GM19043 (cell line): Measurements from ENCODE around the gene C8G.

ENCODE experiments used
- ATAC-seq: cut with Tn5 transposase; IDR thresholded peaks from one replicate; pipeline ENCODE4 v1.9.1; 2021; ENCODE audit warnings: low read depth; ENCODE audit not compliant: unreplicated experiment

C8G gene

DNA sequence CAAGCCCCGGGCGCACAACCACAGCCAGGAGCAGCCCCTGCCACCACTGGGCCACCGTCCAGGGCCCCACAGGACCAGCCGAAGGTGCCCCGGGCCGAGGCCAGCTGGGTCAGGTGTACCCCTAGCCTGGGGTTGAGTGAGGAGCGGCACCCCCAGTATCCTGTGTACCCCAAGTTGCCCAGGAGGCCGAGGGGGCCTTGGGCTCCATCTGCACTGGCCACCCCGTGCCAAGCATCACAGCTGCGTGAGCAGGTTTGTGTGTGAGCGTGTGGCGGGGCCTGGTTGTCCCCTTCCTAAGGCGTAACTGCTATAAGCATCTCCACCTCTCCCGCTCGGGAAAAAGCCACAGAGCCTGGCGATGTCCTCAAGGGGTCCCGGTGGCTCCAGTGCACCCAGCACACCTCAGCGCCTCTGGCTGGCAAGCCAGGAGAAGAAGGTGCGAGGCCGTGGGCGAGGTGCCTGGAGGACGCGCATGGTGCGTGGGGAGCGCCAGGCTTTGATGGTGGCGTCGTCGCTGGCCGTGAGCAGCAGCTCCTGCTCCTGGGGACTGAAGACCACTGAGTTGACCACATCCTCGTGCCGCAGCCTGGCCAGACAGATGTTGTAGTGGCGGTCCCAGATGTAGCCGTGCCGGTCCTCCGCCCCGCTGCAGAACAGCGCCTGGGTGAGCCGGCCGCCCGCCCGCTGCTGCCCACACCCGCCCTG, 4.4 kb upstream of the C8G start:
- no peak for ATAC-seq

DNA sequence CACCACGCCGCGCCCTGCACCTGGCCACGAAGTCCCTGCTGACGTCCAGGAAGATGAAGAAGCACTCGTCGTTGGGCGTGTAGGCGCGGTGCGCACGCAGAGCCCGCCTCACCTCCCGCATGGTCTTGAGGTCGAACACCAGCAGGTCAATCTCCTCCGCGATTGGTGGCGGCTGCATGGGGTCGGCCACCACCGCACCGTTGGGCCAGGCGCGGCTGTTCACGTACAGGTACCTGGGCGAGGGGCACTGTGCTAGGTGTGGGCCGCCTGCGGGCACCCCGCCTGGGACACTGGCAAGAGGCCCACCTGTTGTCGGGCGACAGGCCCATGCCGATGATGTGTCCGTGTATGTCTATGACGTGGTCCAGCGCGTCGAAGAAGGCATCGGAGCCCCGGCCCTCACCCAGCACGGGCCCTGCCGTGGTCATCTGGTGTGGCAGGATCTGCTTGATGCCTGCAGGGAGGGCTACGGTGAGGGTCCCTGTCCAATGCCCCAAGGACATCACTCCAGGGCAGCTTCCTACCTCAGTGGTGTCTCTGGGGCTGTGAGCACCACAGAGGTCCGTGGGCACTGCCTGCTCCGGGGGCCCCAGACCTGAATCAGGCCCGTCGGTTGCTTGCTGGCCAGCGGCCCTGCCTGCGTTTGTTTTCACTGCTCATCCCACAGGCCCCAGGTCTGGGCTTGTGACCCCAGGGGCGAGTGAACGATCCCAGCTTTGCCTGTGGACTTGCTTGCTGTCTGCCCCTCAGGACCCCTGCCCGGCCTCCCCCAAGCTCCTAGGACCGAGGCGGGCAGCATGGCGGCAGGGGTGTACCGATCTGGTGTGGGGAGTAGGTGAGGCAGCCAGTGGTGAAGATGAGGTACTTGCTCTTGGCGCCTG, 3.6 kb upstream of the C8G start:
- ATAC-seq = no peak

DNA sequence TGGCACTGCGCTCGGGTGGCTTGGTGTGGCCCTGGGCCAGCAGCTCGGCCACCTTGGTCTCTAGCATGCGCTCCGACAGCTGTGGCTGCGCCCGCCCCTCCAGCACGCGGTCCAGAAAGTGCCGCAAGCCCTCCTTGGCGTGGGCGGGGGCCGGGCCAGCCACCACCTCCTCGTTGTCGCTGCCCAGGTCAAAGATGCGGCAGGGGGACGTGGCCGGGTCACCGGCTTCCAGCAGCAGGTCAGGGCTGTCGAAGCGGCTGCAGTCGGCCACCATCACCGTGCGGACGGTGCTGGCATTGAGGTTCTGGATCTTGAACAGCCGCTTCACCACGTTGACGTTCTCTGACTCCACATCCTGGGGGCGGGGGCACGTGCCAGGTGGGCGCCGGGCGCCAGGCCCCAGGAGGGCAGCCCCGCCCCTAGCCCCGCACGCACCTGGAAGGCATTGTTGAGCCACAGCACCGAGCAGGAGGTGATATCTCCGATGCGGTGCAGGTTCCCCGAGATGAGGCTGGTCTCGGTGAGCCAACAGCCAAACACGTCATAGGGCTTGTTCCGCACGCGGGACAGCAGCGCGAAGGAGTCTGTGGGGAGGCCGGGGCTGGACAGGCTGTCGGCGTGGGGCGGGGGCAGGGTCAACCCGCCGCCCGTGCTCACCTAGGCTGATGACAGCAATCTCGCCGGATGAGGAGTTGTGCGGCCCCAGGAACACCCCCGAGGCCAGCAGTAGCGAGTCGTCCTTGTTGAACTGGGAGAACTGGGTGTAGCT, 2.7 kb upstream of the C8G start:
- no peak for ATAC-seq

DNA sequence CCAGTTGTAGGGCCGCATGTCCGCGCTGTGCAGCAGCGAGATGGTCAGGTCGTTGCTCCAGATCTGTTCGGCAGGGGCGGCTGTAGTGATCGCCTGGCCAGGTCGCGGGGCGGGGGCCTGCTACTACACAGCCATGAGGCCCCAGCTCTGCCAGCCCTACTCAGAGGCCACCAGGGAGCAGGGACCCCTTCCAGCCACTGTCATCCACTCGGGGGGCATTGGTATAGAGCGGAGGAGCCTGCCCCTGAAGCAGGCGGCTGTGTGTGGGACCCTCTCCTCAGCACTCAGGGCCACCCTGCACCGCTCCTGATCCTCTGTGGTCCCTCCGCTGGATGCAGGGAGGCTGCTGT, 2.2 kb upstream of the C8G start:
- no peak for ATAC-seq

DNA sequence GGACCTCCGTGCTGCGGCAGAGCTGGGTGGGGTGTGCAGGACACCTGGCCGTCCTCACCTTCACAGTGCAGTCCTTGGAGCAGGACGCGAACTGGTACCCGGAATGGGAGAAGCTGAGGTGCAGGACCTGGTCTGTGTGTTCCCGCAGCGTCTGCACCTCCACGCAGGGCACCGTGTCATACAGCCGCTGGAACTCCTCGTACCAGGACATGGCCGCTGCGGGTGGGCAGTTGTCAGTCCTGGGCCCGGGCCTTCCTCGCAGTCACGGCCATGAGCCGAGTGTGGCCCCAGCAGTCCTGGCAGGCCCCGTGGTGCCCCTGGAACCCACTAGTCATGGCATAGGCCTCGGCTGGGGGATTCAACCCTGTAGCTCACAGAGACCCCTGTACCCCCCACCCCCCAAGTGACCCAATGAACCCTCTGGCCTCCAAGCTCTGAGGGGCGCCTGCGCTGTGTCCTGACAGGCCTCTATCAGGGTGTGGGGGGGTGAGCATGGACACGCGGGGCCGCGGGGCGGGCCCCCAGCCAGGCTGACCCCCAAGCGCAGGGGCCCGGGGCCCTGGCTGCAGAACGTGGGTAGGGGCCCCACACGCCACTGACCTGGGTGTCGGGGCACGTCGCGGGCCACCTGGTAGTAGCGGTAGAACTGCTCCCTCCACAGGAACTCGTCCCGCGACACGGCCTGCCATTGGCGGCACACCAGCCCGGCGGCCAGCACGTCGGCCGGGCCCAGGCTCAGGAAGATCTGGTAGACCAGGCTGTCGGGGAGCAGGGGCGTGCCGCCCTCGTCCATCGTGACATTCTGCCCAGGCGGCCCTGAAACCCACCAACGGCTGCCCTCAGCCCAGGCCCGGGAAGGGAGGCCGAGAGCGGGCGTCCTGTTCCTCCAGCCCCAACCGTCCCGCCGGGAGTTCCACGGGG, 1.5 kb upstream of the C8G start:
- no peak for ATAC-seq

DNA sequence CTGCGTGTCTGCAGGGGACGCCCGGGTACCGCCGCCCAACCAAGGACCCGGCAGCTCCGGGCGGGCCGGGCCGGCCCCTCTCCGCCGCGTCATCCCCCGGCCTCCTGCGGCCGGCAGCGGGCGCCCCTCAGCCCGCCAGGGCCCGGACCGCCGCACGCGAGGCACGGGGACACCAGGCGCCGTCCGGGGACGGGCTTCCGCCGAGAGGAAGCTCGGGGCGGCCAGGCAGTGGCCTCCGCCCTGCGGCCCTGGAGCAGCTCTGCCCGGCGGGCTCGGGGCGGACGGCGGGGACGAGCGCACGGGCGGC, 878 bp upstream of the C8G start:
- ATAC-seq = peak; percentile 40

DNA sequence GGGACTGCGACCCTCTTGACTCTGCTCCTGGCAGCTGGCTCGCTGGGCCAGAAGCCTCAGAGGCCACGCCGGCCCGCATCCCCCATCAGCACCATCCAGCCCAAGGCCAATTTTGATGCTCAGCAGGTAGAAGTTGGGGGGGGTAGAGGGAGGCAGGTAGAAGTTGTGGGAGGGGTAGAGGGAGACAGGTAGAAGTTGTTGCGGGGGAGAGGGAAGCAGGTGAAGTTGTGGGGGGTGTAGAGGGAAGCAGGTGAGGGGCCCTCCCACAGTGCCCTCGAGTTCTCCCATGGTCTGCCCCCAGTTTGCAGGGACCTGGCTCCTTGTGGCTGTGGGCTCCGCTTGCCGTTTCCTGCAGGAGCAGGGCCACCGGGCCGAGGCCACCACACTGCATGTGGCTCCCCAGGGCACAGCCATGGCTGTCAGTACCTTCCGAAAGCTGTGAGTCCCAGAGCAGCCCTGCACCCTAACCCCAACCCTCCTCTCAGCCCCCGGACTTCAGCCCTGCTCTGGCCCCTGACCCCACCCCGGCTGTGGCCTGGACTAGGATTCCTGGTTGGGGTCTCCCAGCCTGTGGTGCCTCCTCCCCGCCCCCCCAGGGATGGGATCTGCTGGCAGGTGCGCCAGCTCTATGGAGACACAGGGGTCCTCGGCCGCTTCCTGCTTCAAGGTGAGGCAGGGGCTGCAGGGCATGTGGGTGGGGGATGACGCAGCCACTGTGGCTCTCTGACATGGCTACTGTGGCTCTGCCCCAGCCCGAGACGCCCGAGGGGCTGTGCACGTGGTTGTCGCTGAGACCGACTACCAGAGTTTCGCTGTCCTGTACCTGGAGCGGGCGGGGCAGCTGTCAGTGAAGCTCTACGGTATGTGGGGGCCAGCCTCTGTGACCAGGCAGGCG, 537 bp downstream of the C8G start:
- no peak for ATAC-seq

DNA sequence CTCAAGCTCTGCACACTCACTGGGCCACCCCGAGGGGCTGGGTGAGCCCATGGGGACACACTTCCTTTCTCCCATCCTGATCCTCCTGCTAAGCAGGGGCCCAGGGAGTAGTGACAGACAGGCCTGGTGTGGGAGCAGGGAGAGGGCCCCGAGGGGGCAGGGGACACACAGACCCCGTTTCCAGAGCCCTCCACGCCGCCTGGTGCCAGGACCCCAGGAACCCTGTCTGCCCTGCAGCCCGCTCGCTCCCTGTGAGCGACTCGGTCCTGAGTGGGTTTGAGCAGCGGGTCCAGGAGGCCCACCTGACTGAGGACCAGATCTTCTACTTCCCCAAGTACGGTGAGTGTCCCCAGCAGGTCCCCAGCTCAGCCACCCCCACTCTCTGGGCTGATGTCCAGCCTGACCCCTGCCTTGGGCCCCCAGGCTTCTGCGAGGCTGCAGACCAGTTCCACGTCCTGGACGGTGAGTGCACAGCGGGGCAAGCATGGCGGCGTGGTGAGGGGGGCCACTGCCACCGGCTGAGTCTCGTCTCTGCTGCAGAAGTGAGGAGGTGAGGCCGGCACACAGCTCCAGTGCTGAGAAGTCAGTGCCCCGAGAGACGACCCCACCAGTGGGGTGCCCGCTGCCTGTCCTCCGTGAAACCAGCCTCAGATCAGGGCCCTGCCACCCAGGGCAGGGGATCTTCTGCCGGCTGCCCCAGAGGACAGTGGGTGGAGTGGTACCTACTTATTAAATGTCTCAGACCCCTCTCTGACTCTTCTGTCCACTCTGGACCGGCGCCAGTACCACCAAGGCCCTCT, 1.4 kb downstream of the C8G start:
- ATAC-seq = no peak

DNA sequence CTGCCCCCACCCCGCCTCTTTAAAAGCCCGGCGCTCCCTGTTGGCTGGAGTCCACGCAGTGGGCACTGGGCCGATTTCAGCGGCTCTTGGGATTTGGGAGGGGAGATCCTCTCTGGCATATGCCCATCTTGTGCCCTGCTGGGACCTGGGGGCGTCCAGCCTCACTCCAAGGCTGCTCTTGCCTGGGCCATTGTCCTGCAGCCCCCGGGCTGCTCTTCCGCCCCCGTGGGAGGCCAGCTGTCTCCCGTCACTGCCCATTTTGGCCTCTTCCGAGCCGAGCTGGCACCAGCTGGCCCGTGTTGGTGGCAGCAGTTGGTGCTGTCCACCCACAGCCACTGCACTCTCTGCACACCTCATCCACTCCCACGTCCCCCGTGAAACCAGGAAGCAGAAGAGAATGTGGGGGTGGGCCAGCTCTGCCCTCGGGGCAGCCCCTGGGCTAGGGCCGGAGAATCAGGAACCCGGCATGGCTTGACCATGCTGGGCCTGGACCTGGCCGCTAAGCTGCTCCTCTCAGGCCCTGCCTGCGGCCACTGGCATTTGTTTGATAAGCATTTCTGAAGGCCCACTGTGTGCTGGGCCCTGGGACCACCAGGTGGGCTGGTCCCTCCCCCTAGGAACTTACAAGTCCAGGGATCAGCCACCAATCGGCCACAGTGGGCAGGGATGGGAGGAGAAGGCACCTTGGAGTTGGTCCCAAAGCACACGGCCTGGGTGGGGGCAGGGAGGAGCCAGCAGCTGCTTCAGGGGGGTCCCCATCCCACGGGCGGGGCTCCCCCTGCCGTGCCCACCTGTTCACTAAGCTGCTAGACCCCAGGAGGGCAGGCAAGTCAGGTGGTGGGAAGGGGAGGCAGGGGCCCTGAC, 2.2 kb downstream of the C8G start:
- no peak for ATAC-seq

DNA sequence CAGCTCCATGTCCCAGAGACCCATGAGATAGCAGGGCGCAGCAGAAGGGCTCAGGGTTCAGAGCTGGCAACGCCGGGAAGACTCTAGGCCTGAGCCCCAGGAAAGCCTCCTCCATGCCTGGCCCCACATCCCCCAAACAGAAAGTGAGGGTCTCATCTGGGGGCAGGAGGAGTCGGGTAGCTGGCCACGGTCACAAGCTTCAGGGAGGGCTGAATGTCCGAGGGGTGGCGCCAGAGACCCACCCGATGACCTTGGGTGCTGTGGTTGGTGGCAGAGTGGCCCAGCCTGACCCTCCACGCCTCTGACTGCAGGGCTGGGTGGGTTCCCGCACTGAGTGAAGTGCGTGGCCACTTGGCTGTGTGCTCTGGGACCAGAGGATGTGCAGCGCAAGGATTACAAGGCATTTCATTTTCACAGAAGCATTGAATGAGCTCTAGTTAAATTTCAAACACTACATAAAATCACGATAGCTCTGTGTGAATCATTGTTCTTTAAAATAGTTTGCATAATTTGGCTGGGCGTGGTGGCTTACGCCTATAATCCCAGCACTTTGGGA, 3.0 kb downstream of the C8G start:
- no peak for ATAC-seq

DNA sequence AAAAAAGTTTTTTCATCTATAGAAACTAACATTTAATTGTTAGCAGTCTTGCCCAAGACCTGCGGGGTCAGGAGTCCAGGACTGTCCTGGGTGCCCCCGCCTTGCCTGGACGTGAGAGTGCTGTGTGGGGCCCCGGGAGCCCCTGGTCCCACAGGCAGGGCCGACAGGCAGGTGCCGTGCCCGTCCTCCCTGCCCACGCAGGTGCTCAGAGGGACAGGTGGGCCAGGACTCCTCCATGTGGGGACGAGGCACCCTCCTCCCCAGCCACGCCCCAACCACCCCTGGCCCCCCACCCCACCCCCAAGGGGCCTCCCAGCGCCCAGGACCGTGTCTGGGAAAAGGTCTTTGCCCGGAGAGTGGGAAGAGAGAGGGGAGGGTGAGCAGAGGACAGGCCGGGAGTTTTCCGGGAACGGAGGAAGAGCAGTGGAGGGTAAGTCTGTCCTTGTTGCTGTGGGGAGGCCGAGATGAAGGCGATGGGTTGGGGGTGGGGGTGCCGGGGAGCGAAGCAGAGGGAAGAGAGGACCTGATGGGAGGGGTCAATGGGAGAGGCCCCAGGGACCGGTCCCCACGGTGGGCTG, 4.3 kb downstream of the C8G start:
- no peak for ATAC-seq

DNA sequence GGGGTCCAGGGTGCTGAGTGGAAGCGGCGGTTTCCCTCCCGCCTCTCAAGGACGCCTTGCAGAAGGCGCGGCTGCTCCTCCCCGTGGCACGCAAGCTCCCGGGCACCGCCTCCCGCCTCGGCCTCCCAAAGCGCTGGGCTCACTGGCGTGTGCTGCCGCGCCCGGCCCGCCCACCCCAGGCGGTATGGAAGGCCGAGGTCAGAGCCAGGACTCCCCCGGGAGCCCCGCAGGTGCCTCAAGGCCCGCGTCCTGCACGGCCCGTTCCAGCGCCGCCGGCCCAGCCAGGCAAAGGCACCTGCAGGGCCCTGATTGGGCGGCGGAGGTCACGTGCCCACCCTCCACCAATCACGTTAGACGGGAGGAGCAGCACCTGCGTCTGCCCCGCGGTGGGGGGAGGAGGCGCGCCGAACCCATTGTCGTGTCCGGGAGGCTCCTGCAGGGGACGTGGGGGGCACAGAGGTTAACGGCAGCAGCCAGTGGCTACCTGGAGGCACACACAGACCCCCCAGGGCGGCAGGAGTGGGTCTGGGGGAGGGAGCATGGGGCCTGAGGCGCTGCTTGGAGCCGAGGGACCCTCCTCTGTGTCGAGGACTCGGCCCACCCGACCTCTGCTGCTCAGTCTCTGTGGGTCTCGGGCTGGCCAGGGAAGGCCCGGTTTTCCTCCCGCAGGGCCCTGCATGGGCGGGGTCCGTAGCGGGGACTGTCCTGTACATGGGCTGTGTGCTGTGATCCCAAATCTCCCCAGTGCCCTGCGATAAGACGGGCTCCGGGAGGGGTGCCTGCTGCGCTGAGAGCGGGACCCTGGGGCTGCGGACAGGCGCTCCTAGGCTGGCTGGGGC, 5.0 kb downstream of the C8G start:
- ATAC-seq = peak; percentile 91

DNA sequence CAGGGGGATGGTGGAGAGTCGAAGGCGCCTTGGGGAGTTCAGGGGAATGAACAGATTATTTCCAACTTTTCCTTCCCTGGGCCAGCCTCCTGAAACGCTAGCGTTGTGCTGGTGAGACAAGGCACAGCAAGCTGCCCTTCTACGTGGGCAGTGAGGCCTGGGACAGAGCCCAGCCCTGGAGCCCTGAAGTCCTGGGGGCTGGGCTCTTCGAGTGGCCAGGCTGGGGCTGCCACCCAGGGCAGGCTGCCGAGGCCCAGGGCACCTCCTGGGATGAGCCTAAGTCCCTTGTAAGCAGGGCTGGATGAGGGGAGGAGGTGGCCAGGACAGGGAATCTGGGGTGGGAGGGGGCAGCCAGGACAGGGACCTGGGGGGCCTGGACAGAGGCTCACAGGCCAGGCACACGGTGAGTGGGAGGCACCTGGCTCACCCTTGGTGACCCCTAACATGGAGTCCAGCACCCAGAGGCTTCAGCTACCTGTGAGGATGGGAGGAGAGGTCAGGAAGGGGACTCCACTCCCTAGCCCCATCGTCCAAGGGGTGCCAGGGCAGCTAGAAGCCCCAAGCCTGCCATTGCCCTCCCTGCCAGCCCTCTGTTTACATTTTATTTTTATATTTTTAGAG, 5.7 kb downstream of the C8G start:
- ATAC-seq = no peak

DNA sequence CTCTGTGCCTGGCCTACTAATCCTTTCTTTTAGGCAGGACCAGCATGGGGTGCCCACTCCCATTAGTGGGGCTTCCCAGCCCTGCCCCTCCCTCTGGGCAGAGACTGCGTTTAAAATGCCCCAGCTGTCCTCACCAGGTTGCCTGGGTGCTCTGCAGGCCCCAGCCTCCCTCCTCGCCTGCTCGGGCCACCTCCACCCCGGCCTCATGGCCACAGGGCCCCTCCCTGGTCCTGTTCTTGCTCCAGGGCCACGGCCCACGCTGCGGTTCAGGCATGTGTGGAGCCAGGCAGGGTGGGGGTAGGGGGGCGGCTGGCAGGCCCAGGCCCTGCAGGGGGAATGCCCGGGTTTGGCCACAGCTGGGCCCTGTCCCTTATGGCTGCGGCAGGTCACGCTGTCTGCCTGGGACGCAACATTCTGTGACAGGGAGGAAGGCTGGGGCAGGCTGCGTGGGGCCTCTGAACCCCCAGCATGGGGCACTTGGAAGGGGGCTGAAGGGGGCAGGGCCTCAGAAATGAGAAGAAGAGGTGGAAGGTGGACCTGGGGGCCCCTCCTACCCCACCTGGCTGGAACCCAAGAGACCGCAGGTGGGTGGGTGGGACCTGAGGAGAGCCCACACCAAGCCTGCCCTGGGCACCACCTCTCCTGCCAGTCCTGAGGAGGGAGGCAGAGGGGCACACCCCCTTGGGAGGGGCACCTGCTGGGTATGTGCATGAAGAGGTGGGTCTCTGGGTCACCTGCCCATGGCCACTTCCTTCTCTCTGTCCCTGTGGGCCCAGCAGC, 6.7 kb downstream of the C8G start, which contains the start of gene LCN12:
TSS of gene LCN12 (plus strand) at position 733 of the 780 bp plus-strand sequence. CDS start 55 bp downstream, outside the sequence.
- ATAC-seq = no peak

DNA sequence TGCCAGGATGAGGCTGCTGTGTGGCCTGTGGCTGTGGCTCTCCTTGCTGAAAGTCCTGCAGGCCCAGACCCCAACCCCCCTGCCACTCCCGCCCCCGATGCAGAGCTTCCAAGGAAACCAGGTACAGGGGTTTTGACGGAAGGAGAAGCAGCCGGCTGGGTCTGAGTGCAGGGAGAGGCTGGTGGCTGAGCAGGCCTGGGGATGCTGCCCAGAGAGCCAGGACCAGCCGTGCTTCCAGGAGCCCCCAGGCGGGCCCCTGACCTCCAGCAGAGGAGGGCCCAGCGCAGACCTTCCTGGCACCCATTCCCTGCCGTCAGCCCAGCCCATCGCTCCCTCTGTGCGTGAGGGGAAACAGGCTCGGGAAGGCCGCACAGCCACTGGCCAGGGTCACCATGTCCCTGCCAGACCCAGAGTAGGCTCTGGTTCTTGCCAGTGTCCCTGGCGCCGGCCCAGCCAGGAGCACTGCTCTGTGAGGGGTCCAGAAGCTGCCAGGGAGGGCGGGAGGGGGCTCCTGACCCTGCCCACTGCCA, 7.3 kb downstream of the C8G start:
- ATAC-seq = no peak
